ENCODE results near the gene CREB3L1. TPM values are rescaled to one million over a fixed set of nuclear protein-coding genes. Genes with fewer than 3 reads are reported as not detected.

The CREB3L1 gene
- total and polyA plus RNA-seq, 2 donors (not counting 3 experiments of a cell fraction or from before 2014, with no cell fraction given), result 0.23 to 0.84 TPM

GRCh38 chr11:46353698-46354097, 76.2 kb downstream of the CREB3L1 start:
- POLR2A ChIA-PET, result no interaction called here
- intact Hi-C loops (cut with micrococcal nuclease) (no loop called here), dilution Hi-C loops (cut with MboI; ENCODE audit: extremely low pct_ligation_motif_present, low sequenced_read_pairs) (no loop called here)
- H3K4me2 ChIP-seq (ENCODE audit: insufficient read depth, low read length), result no peak overlapping the region
- H3K9me3 ChIP-seq (replicated peaks; ENCODE audit: control insufficient read depth, insufficient read depth, low read length), result no peaks in the 10 kb centered on the region
- peaks cover 5% of the 10 kb centered on the region for H3K4me1 ChIP-seq (ENCODE audit: control insufficient read depth, extremely low read depth, insufficient read depth, low read length)
- TF ChIP-seq MAX (IDR thresholded peaks at IDR 0.05; ENCODE audit: insufficient read depth, insufficient read length) (no peak), EZH2 (IDR thresholded peaks at IDR 0.05; ENCODE audit: borderline replicate concordance, low read depth, low read length, severe bottlenecking) (no peak)
- no peak overlapping the region for H3K4me3 ChIP-seq (replicated peaks in 1 of 3; ENCODE audit: insufficient read depth in 1 of 3, low read depth in 1 of 3, low read length in 3 of 3)
- H3K27me3 ChIP-seq (ENCODE audit: control insufficient read depth in 2 of 2, insufficient read depth in 2 of 2, low read length in 2 of 2), result no peaks in the 10 kb centered on the region
- no peaks in the 10 kb centered on the region for H3K9me1 ChIP-seq (replicated peaks; ENCODE audit: control insufficient read depth, extremely low read depth, insufficient read depth, low read length)
- H3K79me2 ChIP-seq (ENCODE audit: control insufficient read depth, insufficient read depth, low read length), result peaks cover 77% of the 10 kb centered on the region
- CTCF ChIA-PET, result interaction anchor here (1.1 to 10.8 kb wide), 3 partner anchors 11 to 115 kb away, joined by 3 to 200 read pairs (median 3); no protein-coding TSS in a partner anchor
- peaks cover 4% of the 10 kb centered on the region for H4K20me1 ChIP-seq (replicated peaks; ENCODE audit: control insufficient read depth, extremely low read depth, insufficient read depth, low read length)
- no peak overlapping the region for H3K9ac ChIP-seq (replicated peaks; ENCODE audit: extremely low read depth, insufficient read depth, low read length)
- no peak for FAIRE-seq
- no peak overlapping the region for H3K27ac ChIP-seq (ENCODE audit: insufficient read depth, low read depth, low read length)
- DNase-seq (ENCODE audit: low read depth, low spot score), result no peak
- H3K36me3 ChIP-seq (ENCODE audit: control insufficient read depth in 2 of 2, extremely low read depth in 1 of 2, insufficient read depth in 2 of 2, low read length in 2 of 2), result peaks cover 5 to 12% of the 10 kb centered on the region in 2 experiments
- no peak overlapping the region for H2AFZ ChIP-seq (ENCODE audit: low read depth, low read length)
- no TSS peak for BruUV-seq (replicated peaks)

GRCh38 chr11:46356924-46357482, 79.5 kb downstream of the CREB3L1 start:
- Histone ChIP-seq H2AFZ (ENCODE audit: low read depth, low read length) (no peak overlapping the region), H4K20me1 (replicated peaks; ENCODE audit: control insufficient read depth, extremely low read depth, insufficient read depth, low read length) (peaks cover 4% of the 10 kb centered on the region), H3K4me1 (ENCODE audit: control insufficient read depth, extremely low read depth, insufficient read depth, low read length) (peaks cover 13% of the 10 kb centered on the region), H3K27me3 (ENCODE audit: control insufficient read depth in 2 of 2, insufficient read depth in 2 of 2, low read length in 2 of 2) (no peaks in the 10 kb centered on the region), H3K36me3 (ENCODE audit: control insufficient read depth in 2 of 2, extremely low read depth in 1 of 2, insufficient read depth in 2 of 2, low read length in 2 of 2) (peaks cover 5 to 8% of the 10 kb centered on the region in 2 experiments), H3K27ac (ENCODE audit: insufficient read depth, low read depth, low read length) (no peak overlapping the region), H3K79me2 (ENCODE audit: control insufficient read depth, insufficient read depth, low read length) (peaks cover 61% of the 10 kb centered on the region), H3K9ac (replicated peaks; ENCODE audit: extremely low read depth, insufficient read depth, low read length) (no peak overlapping the region), H3K9me3 (replicated peaks; ENCODE audit: control insufficient read depth, insufficient read depth, low read length) (no peaks in the 10 kb centered on the region), H3K9me1 (replicated peaks; ENCODE audit: control insufficient read depth, extremely low read depth, insufficient read depth, low read length) (no peaks in the 10 kb centered on the region), H3K4me2 (ENCODE audit: insufficient read depth, low read length) (no peak overlapping the region), H3K4me3 (replicated peaks in 1 of 3; ENCODE audit: insufficient read depth in 1 of 3, low read depth in 1 of 3, low read length in 3 of 3) (no peak overlapping the region)
- BruUV-seq (replicated peaks), result no TSS peak
- no peak for FAIRE-seq
- ChIA-PET POLR2A (no interaction called here), CTCF (interaction anchor here (0.9 to 10.8 kb wide), 3 partner anchors 8 to 117 kb away, joined by 4 to 200 read pairs (median 4); partner anchors contain the start of gene DGKZ)
- no peak for DNase-seq (ENCODE audit: low read depth, low spot score)
- intact Hi-C loops (cut with micrococcal nuclease), result no loop called here
- TF ChIP-seq FOS (IDR thresholded peaks at IDR 0.05; ENCODE audit: borderline replicate concordance, insufficient read depth, low read length) (no peak), EZH2 (IDR thresholded peaks at IDR 0.05; ENCODE audit: borderline replicate concordance, low read depth, low read length, severe bottlenecking) (no peak), GATA2 (IDR thresholded peaks at IDR 0.05; ENCODE audit: insufficient read depth, insufficient read length, low read depth, low read length) (no peak), JUN (IDR thresholded peaks at IDR 0.05; ENCODE audit: borderline replicate concordance, insufficient read depth, insufficient read length, low read depth) (no peak), CTCF (IDR thresholded peaks at IDR 0.05; ENCODE audit: extremely low read depth in 1 of 2, insufficient read depth in 1 of 2, low read depth in 1 of 2, low read length in 2 of 2) (no peak), POLR2A (IDR thresholded peaks at IDR 0.05; ENCODE audit: low read depth, low read length) (no peak)
- dilution Hi-C loops (cut with MboI; ENCODE audit: extremely low pct_ligation_motif_present, low sequenced_read_pairs), result no loop called here

All from endothelial cell of umbilical vein (primary cell).